GM13977 (cell line): ENCODE data around the gene TPRN.

Source experiments
- DNase-seq: peaks from one replicate; pipeline ENCODE4 v3.0.0; 2012; ENCODE audit warnings: low spot score
- in situ Hi-C: fragments of 300-500 bp; cut with MboI; formaldehyde crosslinking; loops from one replicate; pipeline ENCODE4 v1.12.0; 2022; ENCODE audit warnings: low sequenced_read_pairs, low pct_unique_long_range_greater_than_20kb, mixed read lengths, inconsistent platforms; ENCODE audit not compliant: unreplicated experiment
- TF ChIP-seq, protein P1 (sequence below): IDR thresholded peaks from 2 replicates; pipeline ENCODE4 v1.5.1; 2012; ENCODE audit warnings: mild to moderate bottlenecking, control low read depth; ENCODE audit not compliant: insufficient read depth; ENCODE audit errors: extremely low read depth, missing control alignments

TPRN gene

DNA sequence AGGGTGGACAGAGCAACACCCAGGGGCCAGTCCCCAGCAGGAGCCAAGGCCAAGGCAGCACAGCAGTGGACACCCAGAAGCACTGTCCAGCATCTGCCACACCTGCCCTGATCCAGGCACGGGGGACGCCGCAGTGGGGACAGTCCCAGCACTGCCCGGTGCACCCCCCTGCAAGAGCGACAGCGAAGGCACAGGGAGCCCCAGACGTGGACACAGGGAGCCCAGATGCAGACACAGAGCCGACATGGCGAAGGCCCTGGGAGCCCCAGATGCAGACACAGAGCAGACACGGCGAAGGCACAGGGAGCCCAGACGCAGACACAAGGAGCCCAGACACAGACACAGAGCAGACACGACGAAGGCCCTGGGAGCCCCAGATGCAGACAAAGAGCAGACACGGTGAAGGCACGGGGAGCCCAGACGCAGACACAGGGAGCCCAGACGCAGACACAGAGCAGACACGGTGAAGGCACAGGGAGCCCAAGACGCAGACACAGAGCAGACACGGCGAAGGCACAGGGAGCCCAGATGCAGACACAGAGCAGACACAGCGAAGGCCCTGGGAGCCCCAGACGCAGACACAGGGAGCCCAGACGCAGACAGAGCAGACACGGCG is 16.5 kb downstream of the TPRN start:
- TF ChIP-seq, protein P1, sequence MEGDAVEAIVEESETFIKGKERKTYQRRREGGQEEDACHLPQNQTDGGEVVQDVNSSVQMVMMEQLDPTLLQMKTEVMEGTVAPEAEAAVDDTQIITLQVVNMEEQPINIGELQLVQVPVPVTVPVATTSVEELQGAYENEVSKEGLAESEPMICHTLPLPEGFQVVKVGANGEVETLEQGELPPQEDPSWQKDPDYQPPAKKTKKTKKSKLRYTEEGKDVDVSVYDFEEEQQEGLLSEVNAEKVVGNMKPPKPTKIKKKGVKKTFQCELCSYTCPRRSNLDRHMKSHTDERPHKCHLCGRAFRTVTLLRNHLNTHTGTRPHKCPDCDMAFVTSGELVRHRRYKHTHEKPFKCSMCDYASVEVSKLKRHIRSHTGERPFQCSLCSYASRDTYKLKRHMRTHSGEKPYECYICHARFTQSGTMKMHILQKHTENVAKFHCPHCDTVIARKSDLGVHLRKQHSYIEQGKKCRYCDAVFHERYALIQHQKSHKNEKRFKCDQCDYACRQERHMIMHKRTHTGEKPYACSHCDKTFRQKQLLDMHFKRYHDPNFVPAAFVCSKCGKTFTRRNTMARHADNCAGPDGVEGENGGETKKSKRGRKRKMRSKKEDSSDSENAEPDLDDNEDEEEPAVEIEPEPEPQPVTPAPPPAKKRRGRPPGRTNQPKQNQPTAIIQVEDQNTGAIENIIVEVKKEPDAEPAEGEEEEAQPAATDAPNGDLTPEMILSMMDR: no peak
- in situ Hi-C loops: no loop called here
- DNase-seq: no peak

- DNase-seq: no peak
- TF ChIP-seq, protein P1: no peak
- in situ Hi-C loops: no loop called here
Measured at GRCh38 chr9:137182836-137183235, 17.7 kb downstream of the TPRN start.

DNA sequence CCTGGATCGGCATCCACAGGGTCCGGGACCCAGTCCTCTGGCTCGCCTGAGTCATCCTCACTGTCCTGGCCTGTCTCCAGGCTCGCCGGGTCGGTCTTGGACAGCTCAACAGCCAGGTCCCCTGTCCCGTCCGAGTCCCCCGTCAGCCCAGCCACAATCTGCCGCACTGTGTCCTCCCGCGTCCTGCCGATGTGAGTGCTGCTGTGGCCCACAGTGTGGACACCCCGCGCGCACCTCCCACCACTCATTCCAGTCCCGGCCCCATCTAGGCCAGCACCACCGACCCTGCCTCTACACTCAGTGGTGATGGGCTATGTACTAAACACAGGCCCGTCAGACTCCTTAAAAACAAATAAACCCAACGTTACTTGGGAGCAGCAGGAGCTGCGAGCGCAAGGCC is 18.9 kb downstream of the TPRN start:
- in situ Hi-C loops: no loop called here
- TF ChIP-seq, protein P1: no peak
- no peak for DNase-seq

DNA sequence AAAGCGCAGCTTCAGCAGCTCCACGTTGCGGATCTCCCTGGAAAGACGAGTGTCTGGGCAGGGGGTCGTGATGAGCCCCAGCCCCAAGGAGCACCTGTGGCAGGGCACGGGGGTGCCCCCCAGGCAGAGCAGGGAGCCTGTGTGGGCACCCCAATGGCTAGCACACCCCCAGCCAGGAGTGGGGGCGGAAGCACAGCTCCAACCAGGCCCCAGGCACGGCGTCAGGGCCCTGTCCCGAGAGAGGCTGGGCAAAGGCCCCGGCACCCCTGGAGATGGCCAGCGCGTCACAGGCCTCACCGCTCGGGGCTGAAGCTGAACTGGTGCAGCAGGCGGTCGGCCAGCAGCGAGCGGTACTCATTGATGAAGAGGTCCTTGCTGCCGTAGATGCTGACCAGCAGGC is 20.1 kb downstream of the TPRN start:
- TF ChIP-seq, protein P1: no peak
- in situ Hi-C loops: no loop called here
- no peak for DNase-seq

- TF ChIP-seq, protein P1: no peak
- in situ Hi-C loops: no loop called here
- DNase-seq: no peak
Measured at GRCh38 chr9:137179761-137180160, 20.8 kb downstream of the TPRN start.

DNA sequence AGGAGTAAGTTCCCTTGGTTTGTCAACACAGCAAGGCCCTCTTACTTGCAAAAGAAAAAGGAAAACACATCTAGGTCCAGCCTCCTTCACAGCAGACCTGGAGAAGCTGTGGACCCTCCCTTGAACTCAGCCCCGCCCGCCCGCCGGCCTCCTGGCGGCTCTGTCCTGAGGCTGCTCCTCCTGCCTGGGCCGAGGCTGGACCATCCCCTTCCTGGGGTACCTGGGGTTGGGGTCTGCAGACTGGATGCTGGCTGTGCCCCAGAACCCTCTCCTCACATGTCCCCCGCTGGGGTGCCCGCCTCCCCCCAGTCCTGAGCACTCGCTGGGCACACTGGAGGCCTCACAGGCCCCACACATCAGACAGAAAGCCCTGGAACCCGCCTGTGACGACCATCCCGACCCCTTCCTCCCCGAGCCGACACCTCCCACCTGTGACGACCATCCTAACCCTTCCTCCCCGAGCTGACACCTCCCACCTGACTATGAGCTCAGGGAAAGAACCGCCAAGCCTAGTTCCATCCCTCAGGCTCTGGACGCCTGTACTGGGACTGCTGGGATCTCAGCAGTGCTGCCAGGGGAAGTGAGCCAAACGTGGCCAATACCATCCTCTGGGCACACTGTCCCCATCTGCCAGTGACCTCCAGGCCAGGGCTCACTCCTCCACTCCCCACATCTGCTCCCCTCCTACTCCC is 21.5 kb downstream of the TPRN start:
- peak; percentile 29 for DNase-seq
- TF ChIP-seq, protein P1: no peak
- in situ Hi-C loops: no loop called here
